NOMO-1 treated with dmso at 0.1 percent for 144 hours (cell line): ENCODE results near the gene AMH.

Experiments
- DNase-seq: peaks from one replicate; lab custom pipeline; 2025; ENCODE audit not compliant: unreplicated experiment; lab: John Stamatoyannopoulos, UW

The AMH gene

GRCh38 chr19:2234996-2235380, 14.1 kb upstream of the AMH start:
- no peak for DNase-seq

DNA sequence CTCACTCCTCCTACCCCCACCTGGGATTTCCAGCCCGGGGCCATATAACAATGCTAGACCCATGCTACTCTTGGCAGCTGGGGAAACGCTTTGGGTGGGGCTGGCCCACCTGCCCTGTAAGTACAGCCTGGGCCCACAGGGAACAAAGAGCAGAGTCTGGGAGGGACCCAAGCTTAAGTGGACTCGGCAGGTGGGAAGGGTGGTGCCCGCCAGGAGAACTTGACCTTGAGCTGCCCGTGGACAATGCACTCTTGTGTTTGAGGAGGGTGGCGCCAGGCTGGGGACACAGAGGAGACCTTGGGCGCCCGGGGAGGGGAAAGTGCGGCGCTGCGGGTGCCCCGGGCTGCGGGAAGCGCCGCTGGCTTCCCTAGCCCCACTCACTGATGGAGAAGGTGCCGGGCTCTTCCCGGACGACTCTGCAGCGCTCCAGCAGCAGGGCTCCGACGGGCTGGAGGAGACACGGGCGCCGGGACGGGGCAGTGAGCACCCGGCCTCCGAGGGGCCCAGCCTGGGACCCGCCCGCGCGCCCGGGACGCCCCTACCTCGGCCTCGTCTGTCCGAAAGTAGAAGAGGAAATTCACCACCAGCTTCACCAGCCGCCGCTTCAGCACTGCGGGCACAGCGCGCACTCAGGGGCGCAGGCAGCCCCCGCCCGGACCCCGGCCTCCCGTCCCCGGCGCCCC, 13.6 kb upstream of the AMH start:
- DNase-seq: no peak

DNA sequence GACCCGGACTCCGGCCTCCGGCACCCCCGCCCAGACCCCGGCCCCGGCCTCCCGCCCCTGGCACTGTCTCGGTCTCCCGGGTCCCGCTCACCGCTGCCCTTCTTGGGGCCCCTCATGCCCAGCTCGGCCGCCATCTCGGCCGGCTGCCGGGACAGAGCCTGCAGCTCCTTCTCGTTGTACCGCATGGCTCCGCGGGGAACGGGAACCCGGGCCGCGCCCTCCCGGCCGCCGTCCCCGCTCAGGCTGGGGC, 13.1 kb upstream of the AMH start:
- DNase-seq: no peak

- DNase-seq: peak; percentile 98
These were observed 12.6 kb upstream of the AMH start, which contains the start of the genes PLEKHJ1 and SF3A2 for GRCh38 chr19:2236314-2237050. Gene PLEKHJ1 (minus strand): TSS chr19:2236329. CDS start chr19:2236248, 81 bp downstream. Gene SF3A2 (plus strand): TSS chr19:2236824. CDS start chr19:2243419, 6,595 bp downstream.

DNA sequence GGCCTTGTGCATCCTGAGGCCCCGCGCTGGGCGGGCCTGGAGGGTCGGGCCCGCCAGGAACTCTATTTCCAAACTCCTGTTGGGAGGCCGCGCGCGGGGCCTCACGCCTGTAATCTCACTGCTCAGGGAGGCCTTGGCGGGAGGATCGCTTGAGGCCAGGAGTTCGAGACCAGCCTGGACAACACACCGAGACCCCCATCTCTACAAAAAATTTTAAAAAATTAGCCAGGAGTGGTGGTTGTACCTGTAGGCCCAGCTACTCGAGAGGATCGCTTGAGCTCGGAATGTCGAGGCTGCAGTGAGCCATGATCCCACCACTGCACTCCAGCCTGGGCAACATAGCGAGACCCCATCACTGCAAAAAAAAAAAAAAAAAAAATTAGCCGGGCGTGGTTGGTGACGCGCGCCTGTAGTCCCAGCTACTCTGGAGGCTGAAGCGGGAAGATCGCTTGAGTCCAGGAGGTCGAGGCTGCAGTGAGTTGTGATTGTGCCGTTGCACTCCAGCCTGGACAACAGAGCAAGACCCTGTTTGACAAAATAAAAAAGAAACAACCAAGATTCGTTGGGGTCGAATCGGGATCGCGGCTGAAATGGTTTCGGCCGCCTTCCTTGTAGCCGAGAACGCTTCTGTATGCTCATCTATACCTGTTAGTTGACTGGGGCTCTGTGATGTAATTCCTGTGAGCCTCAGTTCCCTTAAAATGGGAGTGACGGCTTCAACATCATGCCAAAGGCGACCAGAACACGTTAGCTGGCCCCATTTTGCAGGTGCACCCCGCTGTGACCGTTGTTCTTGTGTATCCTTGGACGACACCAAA, 11.9 kb upstream of the AMH start:
- no peak for DNase-seq

DNA sequence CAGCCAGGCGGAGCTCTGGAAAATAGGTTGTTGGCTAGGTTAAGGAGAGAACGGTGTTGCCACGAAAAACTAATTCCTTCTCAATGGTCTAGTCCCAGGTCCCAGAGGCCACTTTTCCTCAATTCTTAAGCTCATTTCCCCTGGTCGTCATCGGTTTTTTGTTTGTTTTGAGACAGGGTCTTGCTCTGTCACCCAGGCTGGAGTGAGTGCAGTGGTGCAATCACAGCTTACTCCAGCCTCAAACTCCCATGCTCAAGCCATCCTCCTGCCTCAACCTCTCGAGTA, 11.3 kb upstream of the AMH start:
- DNase-seq: no peak

DNA sequence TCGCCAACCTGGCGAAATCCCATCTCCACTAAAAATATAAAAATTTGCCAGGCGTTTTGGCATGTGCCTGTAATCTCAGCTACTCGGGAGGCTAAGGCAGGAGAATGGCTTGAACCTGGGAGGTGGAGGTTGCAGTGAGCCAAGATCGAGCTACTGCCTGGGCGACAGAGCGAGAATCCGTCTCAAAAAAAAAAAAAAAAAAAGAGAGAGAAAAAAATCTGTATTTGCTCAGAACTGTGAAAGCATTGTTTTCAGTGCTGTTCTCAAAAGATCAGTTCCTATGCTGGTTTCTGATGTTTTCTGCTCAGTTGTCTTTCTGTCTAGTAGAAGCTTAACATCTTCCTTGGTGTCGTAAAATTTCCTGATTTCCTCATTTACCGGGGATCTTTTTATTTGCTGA, 9.9 kb upstream of the AMH start:
- no peak for DNase-seq

- no peak for DNase-seq
These were observed 9.1 kb upstream of the AMH start for GRCh38 chr19:2239771-2240770.

DNA sequence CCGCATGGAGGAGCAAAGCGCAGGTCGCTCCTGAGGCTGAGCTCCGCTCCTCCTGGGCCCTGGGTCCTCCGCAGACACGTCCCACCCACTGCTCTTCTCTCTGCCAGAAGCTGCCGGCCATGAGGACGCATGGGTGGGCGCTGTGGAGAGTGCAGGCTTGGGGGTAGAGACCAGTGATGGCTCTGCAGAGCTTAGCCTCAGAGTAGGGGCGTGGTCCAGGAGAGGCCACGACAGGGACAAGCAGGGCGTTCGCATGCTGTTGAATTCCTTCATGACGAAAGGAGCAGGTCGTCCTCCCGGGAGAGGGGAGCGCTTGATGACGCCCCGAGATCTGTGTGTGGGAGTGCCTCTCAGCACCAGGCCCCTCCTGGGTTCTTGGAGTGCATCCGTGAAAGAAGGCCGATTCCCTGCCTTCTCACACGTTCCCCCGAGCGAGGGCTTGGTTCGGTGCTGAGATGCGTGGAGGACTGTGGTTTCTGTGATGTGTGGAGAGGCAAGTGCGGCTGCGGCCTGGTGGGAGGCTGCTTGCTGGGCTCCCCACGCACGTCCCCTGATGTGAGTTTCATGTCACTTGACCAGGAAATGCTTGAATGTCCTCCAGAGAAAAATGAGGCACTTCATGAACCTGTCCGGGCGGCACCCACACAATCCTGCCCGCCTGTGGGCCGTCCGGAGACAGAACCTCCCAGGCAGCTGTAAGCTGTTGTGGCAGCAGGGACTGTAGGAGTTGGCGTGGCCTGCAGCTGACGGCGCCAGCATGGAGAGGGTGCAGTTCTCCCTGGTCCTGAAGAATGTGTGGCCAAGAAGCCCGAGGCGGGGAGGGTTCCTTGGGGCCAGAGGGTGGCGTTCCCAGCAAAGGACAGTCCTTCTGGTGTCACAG, 8.0 kb upstream of the AMH start:
- DNase-seq: no peak

- no peak for DNase-seq
These were observed 7.0 kb upstream of the AMH start for GRCh38 chr19:2242092-2242537.

- DNase-seq: no peak
These were observed 6.3 kb upstream of the AMH start for GRCh38 chr19:2242816-2243215.

- no peak for DNase-seq
These were observed 5.6 kb upstream of the AMH start for GRCh38 chr19:2243274-2244124.

GRCh38 chr19:2244125-2244411, 5.1 kb upstream of the AMH start:
- DNase-seq: no peak

- no peak for DNase-seq
These were observed 4.6 kb upstream of the AMH start for GRCh38 chr19:2244486-2244885.

DNA sequence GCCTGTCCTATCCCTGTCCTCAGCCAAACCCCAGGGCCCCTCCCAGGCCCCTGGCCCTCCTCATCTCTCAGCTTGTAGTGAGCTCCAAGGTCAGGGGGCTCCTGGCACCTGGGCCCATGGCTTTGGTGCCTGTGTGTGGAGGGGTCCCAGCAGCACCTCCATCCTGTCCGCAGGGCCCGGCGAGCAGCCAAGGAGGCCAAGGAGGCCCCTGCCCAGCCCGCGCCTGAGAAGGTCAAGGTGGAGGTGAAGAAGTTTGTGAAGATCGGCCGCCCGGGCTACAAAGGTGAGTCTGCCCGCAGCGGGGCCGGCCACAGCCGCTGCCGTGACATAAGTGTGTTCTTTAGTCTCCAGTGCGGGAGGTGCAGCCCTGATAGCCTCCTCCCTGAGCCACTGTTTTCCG, 3.9 kb upstream of the AMH start:
- no peak for DNase-seq

DNA sequence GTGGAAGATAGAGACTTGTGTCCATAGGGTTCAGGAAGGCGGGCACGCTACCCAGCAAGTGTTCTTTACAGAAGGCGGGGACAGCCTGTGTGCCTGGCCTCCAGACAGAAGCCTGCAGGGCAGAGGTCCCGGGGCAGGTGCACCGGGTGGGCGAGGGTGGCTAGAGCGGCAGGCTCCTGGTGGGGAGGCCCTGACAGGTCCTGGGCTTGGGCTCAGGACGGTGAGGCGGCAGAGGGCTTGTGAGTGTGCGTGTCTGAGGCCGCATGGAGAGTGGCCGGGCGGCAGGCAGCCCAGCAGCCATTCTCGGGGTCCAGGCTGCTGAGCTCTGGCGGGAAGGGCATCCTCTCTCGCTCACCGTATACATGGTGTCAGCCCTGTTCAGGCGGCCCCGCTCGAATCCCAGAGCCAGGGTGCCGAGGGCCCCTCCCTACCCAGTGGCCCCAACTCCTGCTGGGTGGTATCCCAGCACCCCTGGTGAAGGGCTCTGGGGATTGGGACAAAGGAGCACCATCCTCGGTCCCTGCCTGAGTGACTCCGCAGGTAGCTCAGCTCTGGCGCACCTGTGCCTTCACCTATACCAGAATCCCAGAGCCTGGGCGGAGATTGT, 3.0 kb upstream of the AMH start:
- no peak for DNase-seq

- no peak for DNase-seq
These were observed 2.2 kb upstream of the AMH start for GRCh38 chr19:2246801-2247361.

- no peak for DNase-seq
These were observed 1.6 kb upstream of the AMH start for GRCh38 chr19:2247433-2248101.
